Endothelial cell of umbilical vein (primary cell): ENCODE results near the gene SMCO3. TPM values are rescaled to one million over a fixed set of nuclear protein-coding genes. Genes with fewer than 3 reads are reported as not detected.

Source experiments
- BruUV-seq: library from RNA; stranded (reverse); fragments of 400-500 nt; replicated peaks from 2 replicates; lab custom pipeline; 2021; lab: Mats Ljungman, UMichigan
- CTCF ChIA-PET: fragments of 300-600, 350-600 bp; sonication (Branson Sonifier 250); formaldehyde crosslinking; loops from one replicate; lab custom pipeline; 2021; ENCODE audit warnings: antibody characterized with exemption, inconsistent platforms; lab: Charles Lee
- POLR2A ChIA-PET: fragments of 300-600, 350-600 bp; sonication (Branson Sonifier 250); formaldehyde crosslinking; loops from one replicate; lab custom pipeline; 2021; ENCODE audit warnings: antibody characterized with exemption, inconsistent platforms; lab: Charles Lee
- DNase-seq: peaks from one replicate; pipeline ENCODE4 v3.0.0-alpha.2; 2011; ENCODE audit warnings: low read depth, low spot score
- FAIRE-seq: peaks from 2 replicates; lab custom pipeline; 2011; peaks lifted over from hg19 to GRCh38; lab: Jason Lieb, UNC
- H2AFZ ChIP-seq: 2 replicates; pipeline ENCODE4 v1.6.0; 2012; ENCODE audit warnings: low read depth, low read length, control low read depth, inconsistent platforms
- H3K27ac ChIP-seq: 2 replicates; pipeline ENCODE4 v1.5.1; 2011; ENCODE audit warnings: low read depth, mild to moderate bottlenecking, control low read depth, low read length, moderate library complexity; ENCODE audit not compliant: insufficient read depth
- H3K27me3 ChIP-seq, 2 experiments: 2 replicates each; pipeline versions ENCODE4 v1.6.0 to v1.6.1; 2011; ENCODE audit warnings: low read length in 2 of 2, mixed read lengths in 1 of 2; ENCODE audit not compliant: control insufficient read depth in 2 of 2, insufficient read depth in 2 of 2
- H3K36me3 ChIP-seq, 2 experiments: 2 replicates in 1 of 2; 3 replicates in 1 of 2; pipeline ENCODE4 v1.5.1; 2011; ENCODE audit warnings: low read length in 2 of 2, mild to moderate bottlenecking in 1 of 2, moderate library complexity in 1 of 2; ENCODE audit not compliant: control insufficient read depth in 2 of 2, insufficient read depth in 2 of 2; ENCODE audit errors: extremely low read depth in 1 of 2
- H3K4me1 ChIP-seq: 3 replicates; pipeline ENCODE4 v1.5.1; 2011; ENCODE audit warnings: mild to moderate bottlenecking, low read length; ENCODE audit not compliant: control insufficient read depth, insufficient read depth; ENCODE audit errors: extremely low read depth
- H3K4me2 ChIP-seq: 2 replicates; pipeline ENCODE4 v1.6.1; 2011; ENCODE audit warnings: low read length, control low read depth, mixed read lengths; ENCODE audit not compliant: insufficient read depth
- H3K4me3 ChIP-seq, 3 experiments: fragments of 200-600 bp in 1 of 3; sonication (generic), shearing (Covaris generic) in 1 of 3; replicated peaks in 1 of 3; 2 replicates each; pipeline ENCODE4 v1.5.1; 2011 to 2016; ENCODE audit warnings: control low read depth in 3 of 3, low read length in 3 of 3, mild to moderate bottlenecking in 2 of 3, inconsistent platforms in 1 of 3, low read depth in 1 of 3, moderate library complexity in 1 of 3; ENCODE audit not compliant: insufficient read depth in 1 of 3
- H3K79me2 ChIP-seq: 2 replicates; pipeline ENCODE4 v1.6.0; 2012; ENCODE audit warnings: low read length, inconsistent platforms; ENCODE audit not compliant: control insufficient read depth, insufficient read depth
- H3K9ac ChIP-seq: replicated peaks from 2 replicates; pipeline ENCODE3; 2011; ENCODE audit warnings: low read length, control low read depth; ENCODE audit not compliant: insufficient read depth; ENCODE audit errors: extremely low read depth
- H3K9me1 ChIP-seq: replicated peaks from 3 replicates; pipeline ENCODE4 v1.6.0; 2011; ENCODE audit warnings: mild to moderate bottlenecking, low read length; ENCODE audit not compliant: control insufficient read depth, insufficient read depth; ENCODE audit errors: extremely low read depth
- H3K9me3 ChIP-seq: replicated peaks from 2 replicates; pipeline ENCODE4 v1.5.1; 2012; ENCODE audit warnings: low read length, inconsistent platforms; ENCODE audit not compliant: control insufficient read depth, insufficient read depth
- H4K20me1 ChIP-seq: replicated peaks from 2 replicates; pipeline ENCODE3; 2011; ENCODE audit warnings: mild to moderate bottlenecking, low read length; ENCODE audit not compliant: control insufficient read depth, insufficient read depth; ENCODE audit errors: extremely low read depth
- CTCF ChIP-seq, 2 donors: IDR thresholded peaks; 1 replicate in 1 of 2; 2 replicates in 1 of 2; pipeline ENCODE4 v1.5.1; 2011; ENCODE audit warnings: low read length in 2 of 2, mild to moderate bottlenecking in 2 of 2, moderate library complexity in 2 of 2, control low read depth in 1 of 2, inconsistent platforms in 1 of 2, low read depth in 1 of 2; ENCODE audit not compliant: insufficient read depth in 1 of 2; ENCODE audit errors: extremely low read depth in 1 of 2
- EZH2 ChIP-seq: IDR thresholded peaks from 2 replicates; pipeline ENCODE4 v1.6.1; 2012; ENCODE audit warnings: borderline replicate concordance, low read depth, mild to moderate bottlenecking, moderate library complexity, low read length, inconsistent platforms; ENCODE audit not compliant: severe bottlenecking
- FOS ChIP-seq: IDR thresholded peaks from 2 replicates; pipeline ENCODE4 v1.6.1; 2011; ENCODE audit warnings: mild to moderate bottlenecking, low read length, moderate library complexity, borderline replicate concordance; ENCODE audit not compliant: insufficient read depth
- GATA2 ChIP-seq: IDR thresholded peaks from 2 replicates; pipeline ENCODE4 v1.7.0; 2011; ENCODE audit warnings: low read depth, mild to moderate bottlenecking, moderate library complexity, mixed read lengths, low read length; ENCODE audit not compliant: insufficient read length, insufficient read depth
- JUN ChIP-seq: IDR thresholded peaks from 2 replicates; pipeline ENCODE4 v1.6.1; 2011; ENCODE audit warnings: borderline replicate concordance, low read depth; ENCODE audit not compliant: insufficient read length, insufficient read depth
- MAX ChIP-seq: IDR thresholded peaks from 2 replicates; pipeline ENCODE4 v1.6.1; 2011; ENCODE audit not compliant: insufficient read depth, insufficient read length
- MYC ChIP-seq: IDR thresholded peaks from one replicate; pipeline ENCODE4 v1.6.1; 2011; ENCODE audit warnings: mild to moderate bottlenecking, low read depth, low read length
- POLR2A ChIP-seq: IDR thresholded peaks from 2 replicates; pipeline ENCODE4 v1.6.1; 2012; ENCODE audit warnings: low read depth, mild to moderate bottlenecking, control low read depth, low read length
- POLR2AphosphoS5 ChIP-seq: IDR thresholded peaks from 2 replicates; pipeline ENCODE4 v1.6.1; 2012; ENCODE audit warnings: low read depth, mild to moderate bottlenecking, control low read depth, low read length, moderate library complexity; ENCODE audit not compliant: insufficient read depth
- dilution Hi-C: fragments of 300-500 bp; cut with MboI; formaldehyde crosslinking; loops from one replicate; pipeline ENCODE4 v1.15.0; 2019; ENCODE audit warnings: low sequenced_read_pairs; ENCODE audit not compliant: extremely low pct_ligation_motif_present
- intact Hi-C: fragments of 100-400 bp; cut with micrococcal nuclease; formaldehyde crosslinking; loops from one replicate; pipeline ENCODE4 v1.10.0; 2022
- polyA plus RNA-seq, 4 experiments: library from polyadenylated mRNA; depleted of rRNA in 3 of 4; stranded (reverse) in 3 of 4; unstranded in 1 of 4; fragments of >200 nt; gene quantifications; 2 replicates each; pipeline versions ENCODE4 v1.2.1 to v1.2.3, GENCODE V29; 2011 to 2012; ENCODE audit warnings: missing spikeins in 1 of 4
- total RNA-seq: library from RNA; stranded (reverse); gene quantifications from 2 replicates; pipeline ENCODE4 v1.2.3, GENCODE V29; 2021

SMCO3 gene
- total and polyA plus RNA-seq, 2 donors (not counting 3 experiments of a cell fraction or from before 2014, with no cell fraction given) = 0.33 to 0.35 TPM

GRCh38 chr12:14774074-14774905 is 39.7 kb downstream of the SMCO3 start:
- Histone ChIP-seq H3K4me1 (peaks cover 20% of the 10 kb centered on the region), H3K9me1 (no peaks in the 10 kb centered on the region), H3K27ac (peak overlapping the region; percentile 77), H3K9me3 (no peaks in the 10 kb centered on the region), H3K4me3 (peak overlapping the region; percentile 50 to 78 (median 60)), H2AFZ (peak overlapping the region; percentile 73), H3K9ac (peak overlapping the region; percentile 80), H3K79me2 (peaks cover 19% of the 10 kb centered on the region), H4K20me1 (no peaks in the 10 kb centered on the region), H3K36me3 (no peaks in the 10 kb centered on the region), H3K27me3 (no peaks in the 10 kb centered on the region), H3K4me2 (peak overlapping the region; percentile 79)
- intact Hi-C loops (loop anchor here (1.0 to 5.0 kb wide), 8 partner anchors 29 to 1108 kb away; partner anchors contain the start of genes ARHGDIB, ART4, ATF7IP and C12orf60), dilution Hi-C loops (no loop called here)
- TF ChIP-seq POLR2A (peak; percentile 79), MAX (no peak), POLR2AphosphoS5 (peak; percentile 67)
- POLR2A ChIA-PET = interaction anchor here (0.9 to 1.6 kb wide), 4 partner anchors 10 to 73 kb away, joined by 3 to 6 read pairs (median 4); partner anchors contain the start of genes C12orf60 and WBP11
- BruUV-seq = TSS peak; percentile 80
- peak; percentile 95 for DNase-seq
- FAIRE-seq = peak; percentile 92
- CTCF ChIA-PET = interaction anchor here (0.7 to 2.4 kb wide), 10 partner anchors 10 to 1071 kb away, joined by 3 to 11 read pairs (median 4); partner anchors contain the start of genes C12orf60 and WBP11

GRCh38 chr12:14773685-14774073 is 40.3 kb downstream of the SMCO3 start:
- Histone ChIP-seq H3K27ac (peak overlapping the region; percentile 14), H3K9me3 (no peaks in the 10 kb centered on the region), H3K9ac (peak overlapping the region; percentile 36), H3K9me1 (no peaks in the 10 kb centered on the region), H3K27me3 (no peaks in the 10 kb centered on the region), H3K79me2 (peaks cover 19% of the 10 kb centered on the region), H3K4me2 (peak overlapping the region; percentile 55), H3K36me3 (no peaks in the 10 kb centered on the region), H4K20me1 (no peaks in the 10 kb centered on the region), H3K4me1 (peaks cover 21% of the 10 kb centered on the region), H2AFZ (peak overlapping the region; percentile 69), H3K4me3 (peak overlapping the region; percentile 50 to 78 (median 60))
- no TSS peak for BruUV-seq
- ChIA-PET CTCF (interaction anchor here (1.0 to 2.4 kb wide), 4 partner anchors 11 to 222 kb away, joined by 3 to 11 read pairs (median 5); partner anchors contain the start of genes C12orf60 and WBP11), POLR2A (interaction anchor here (0.9 to 1.4 kb wide), 3 partner anchors 11 to 74 kb away, joined by 3 to 5 read pairs (median 3); partner anchors contain the start of genes C12orf60 and WBP11)
- intact Hi-C loops (loop anchor here (1.0 to 5.0 kb wide), 8 partner anchors 30 to 1109 kb away; partner anchors contain the start of genes ARHGDIB, ART4, ATF7IP and C12orf60), dilution Hi-C loops (no loop called here)
- DNase-seq (no peak), FAIRE-seq (no peak)
- no peak for TF ChIP-seq GATA2
- no peak for TF ChIP-seq MAX
- TF ChIP-seq FOS = no peak
- no peak for TF ChIP-seq CTCF (IDR thresholded peaks at IDR 0.05; ENCODE audit: extremely low read depth in 1 of 2, insufficient read depth in 1 of 2, low read depth in 1 of 2, low read length in 2 of 2)
- no peak for TF ChIP-seq EZH2
- no peak for TF ChIP-seq JUN
- no peak for TF ChIP-seq POLR2A
- TF ChIP-seq MYC = no peak
- TF ChIP-seq POLR2AphosphoS5 = no peak
